Esophagus muscularis mucosa (tissue), 4 donors: ENCODE data around the gene TNPO1. TPM values are rescaled to one million over a fixed set of nuclear protein-coding genes. Genes with fewer than 3 reads are reported as not detected.

Source experiments
- DNase-seq: peaks from one replicate; pipeline ENCODE4 v3.0.0-alpha.2; 2017; ENCODE audit errors: extremely low spot score
- H3K27ac ChIP-seq, 4 donors: fragments of 200-600 bp; sonication (generic); replicated peaks in 1 of 4; 1 replicate in 3 of 4; 2 replicates in 1 of 4; pipeline ENCODE4 v1.5.1; 2016 to 2019; ENCODE audit warnings: mild to moderate bottlenecking in 1 of 4
- H3K27me3 ChIP-seq, 4 donors: fragments of 200-600 bp; sonication (generic); one replicate each; pipeline versions ENCODE4 v1.5.1 to v1.6.0; 2016 to 2019
- H3K36me3 ChIP-seq, 4 donors: fragments of 200-600 bp; sonication (generic); one replicate each; pipeline ENCODE4 v1.5.1; 2016 to 2019
- H3K4me1 ChIP-seq, 4 donors: fragments of 200-600 bp; sonication (generic); one replicate each; pipeline ENCODE4 v1.5.1; 2016 to 2019
- H3K4me3 ChIP-seq, 4 donors: fragments of 200-600 bp; sonication (generic); 1 replicate in 2 of 4; 2 replicates in 2 of 4; pipeline ENCODE4 v1.5.1; 2016 to 2019; ENCODE audit warnings: mild to moderate bottlenecking in 4 of 4, moderate library complexity in 1 of 4
- H3K9me3 ChIP-seq, 4 donors: fragments of 200-600 bp; sonication (generic); 1 replicate in 3 of 4; 2 replicates in 1 of 4; pipeline ENCODE4 v1.5.1; 2016 to 2019
- CTCF ChIP-seq, 3 experiments: fragments of 200-600 bp in 2 of 3; fragments of 450-650 bp in 1 of 3; sonication (generic) in 2 of 3; IDR thresholded peaks; one replicate each; pipeline ENCODE4 v1.5.1; 2017 to 2019; ENCODE audit warnings: antibody characterized with exemption in 3 of 3, mild to moderate bottlenecking in 2 of 3, moderate library complexity in 1 of 3
- EP300 ChIP-seq: sonication (generic); formaldehyde crosslinking; IDR thresholded peaks from one replicate; pipeline ENCODE4 v1.6.1; 2017; ENCODE audit warnings: antibody characterized with exemption
- POLR2A ChIP-seq: fragments of 450-650 bp; IDR thresholded peaks from one replicate; pipeline ENCODE4 v1.6.1; 2017; ENCODE audit warnings: antibody characterized with exemption, moderate library complexity, mild to moderate bottlenecking, low read depth
- POLR2AphosphoS5 ChIP-seq, 2 donors: sonication (generic); formaldehyde crosslinking; IDR thresholded peaks; one replicate each; pipeline ENCODE4 v1.6.1; 2017; ENCODE audit warnings: antibody characterized with exemption in 2 of 2
- WGBS: methylation state at CpG from one replicate; pipeline ENCODE4 v1.1.5; 2018; 5-methylcytosine and 5-hydroxymethylcytosine counted together
- intact Hi-C: fragments of 100-400 bp; cut with DNase I; formaldehyde crosslinking; loops from one replicate; pipeline ENCODE4 v1.15.1; 2023
- total RNA-seq, 4 donors: library from RNA; depleted of rRNA; stranded (reverse); fragments of >200 nt; gene quantifications; one replicate each; pipeline versions ENCODE4 v1.1.0 to v1.2.1, GENCODE V29; 2016

Gene TNPO1
- total RNA-seq, 4 donors from 2014 or later = 67.8 to 81.8 (median 71.3) TPM

GRCh38 chr5:72888595-72888994, 72.1 kb downstream of the TNPO1 start:
- Histone ChIP-seq H3K9me3 (no peaks in the 10 kb centered on the region), H3K36me3 (peaks cover 49 to 100% (median 76%) of the 10 kb centered on the region in 4 donors), H3K27ac (no peak overlapping the region), H3K4me1 (peaks cover 0 to 12% (median 9%) of the 10 kb centered on the region in 4 donors), H3K4me3 (no peak overlapping the region), H3K27me3 (no peaks in the 10 kb centered on the region)
- intact Hi-C loops = no loop called here
- TF ChIP-seq POLR2AphosphoS5 (IDR thresholded peaks at IDR 0.05) = no peak
- TF ChIP-seq EP300 = no peak
- no peak for TF ChIP-seq POLR2A
- no peak for TF ChIP-seq CTCF (IDR thresholded peaks at IDR 0.05)
- WGBS = 74% methylated on average over 2 of the region's 2 CpGs
- DNase-seq = no peak

- Histone ChIP-seq H3K36me3 (peaks cover 49 to 100% (median 77%) of the 10 kb centered on the region in 4 donors), H3K4me1 (peaks cover 0 to 10% (median 8%) of the 10 kb centered on the region in 4 donors), H3K27me3 (no peaks in the 10 kb centered on the region), H3K27ac (no peak overlapping the region), H3K9me3 (no peaks in the 10 kb centered on the region), H3K4me3 (no peak overlapping the region)
- TF ChIP-seq POLR2A = no peak
- no peak for TF ChIP-seq CTCF (IDR thresholded peaks at IDR 0.05)
- TF ChIP-seq EP300 = no peak
- TF ChIP-seq POLR2AphosphoS5 (IDR thresholded peaks at IDR 0.05) = no peak
- intact Hi-C loops = no loop called here
- no peak for DNase-seq
- 97% methylated on average over 5 of the region's 5 CpGs for WGBS
These were observed 72.9 kb downstream of the TNPO1 start for GRCh38 chr5:72889324-72889723.

GRCh38 chr5:72892846-72893245, 76.4 kb downstream of the TNPO1 start:
- 84% methylated on average over 4 of the region's 4 CpGs for WGBS
- H3K27me3 ChIP-seq = no peaks in the 10 kb centered on the region

GRCh38 chr5:72895758-72896157, 79.3 kb downstream of the TNPO1 start:
- TF ChIP-seq CTCF (IDR thresholded peaks at IDR 0.05) (no peak), POLR2A (no peak), EP300 (no peak), POLR2AphosphoS5 (IDR thresholded peaks at IDR 0.05) (no peak)
- WGBS = 60% methylated on average over 2 of the region's 2 CpGs
- H3K27ac ChIP-seq = no peak overlapping the region
- no peaks in the 10 kb centered on the region for H3K4me1 ChIP-seq
- H3K36me3 ChIP-seq = peaks cover 41 to 97% (median 65%) of the 10 kb centered on the region in 4 donors
- no peaks in the 10 kb centered on the region for H3K9me3 ChIP-seq
- intact Hi-C loops = no loop called here
- no peak for DNase-seq
- no peaks in the 10 kb centered on the region for H3K27me3 ChIP-seq
- H3K4me3 ChIP-seq = no peak overlapping the region

More at GRCh38 chr5:72892846-72893245, 76.4 kb downstream of the TNPO1 start:
- no peak for TF ChIP-seq CTCF (IDR thresholded peaks at IDR 0.05)
- no peak for TF ChIP-seq POLR2A
- no peak for TF ChIP-seq EP300
- TF ChIP-seq POLR2AphosphoS5 (IDR thresholded peaks at IDR 0.05) = no peak
- Histone ChIP-seq H3K36me3 (peaks cover 40 to 99% (median 76%) of the 10 kb centered on the region in 4 donors), H3K4me1 (no peaks in the 10 kb centered on the region), H3K9me3 (no peaks in the 10 kb centered on the region), H3K27ac (no peak overlapping the region), H3K4me3 (no peak overlapping the region)
- DNase-seq = no peak
- intact Hi-C loops = no loop called here

GRCh38 chr5:72906806-72907205, 90.3 kb downstream of the TNPO1 start:
- H3K27ac ChIP-seq = no peak overlapping the region
- H3K27me3 ChIP-seq = no peaks in the 10 kb centered on the region
- TF ChIP-seq POLR2AphosphoS5 (IDR thresholded peaks at IDR 0.05) = no peak
- no peak for TF ChIP-seq CTCF (IDR thresholded peaks at IDR 0.05)
- no peak for TF ChIP-seq POLR2A
- no peak for TF ChIP-seq EP300
- H3K4me3 ChIP-seq = no peak overlapping the region
- DNase-seq = no peak
- H3K36me3 ChIP-seq = peaks cover 46 to 85% (median 62%) of the 10 kb centered on the region in 4 donors
- intact Hi-C loops = no loop called here
- H3K4me1 ChIP-seq = no peaks in the 10 kb centered on the region
- no peaks in the 10 kb centered on the region for H3K9me3 ChIP-seq
